EH (cell line): ENCODE measurements around the gene RBM28.
A peak's percentile ranks its signal among the peaks of the same experiment; 100 is the strongest.

Source experiments
- DNase-seq: peaks from one replicate; pipeline ENCODE4 v3.0.0-alpha.2; 2015; ENCODE audit warnings: low read depth

The RBM28 gene

DNA sequence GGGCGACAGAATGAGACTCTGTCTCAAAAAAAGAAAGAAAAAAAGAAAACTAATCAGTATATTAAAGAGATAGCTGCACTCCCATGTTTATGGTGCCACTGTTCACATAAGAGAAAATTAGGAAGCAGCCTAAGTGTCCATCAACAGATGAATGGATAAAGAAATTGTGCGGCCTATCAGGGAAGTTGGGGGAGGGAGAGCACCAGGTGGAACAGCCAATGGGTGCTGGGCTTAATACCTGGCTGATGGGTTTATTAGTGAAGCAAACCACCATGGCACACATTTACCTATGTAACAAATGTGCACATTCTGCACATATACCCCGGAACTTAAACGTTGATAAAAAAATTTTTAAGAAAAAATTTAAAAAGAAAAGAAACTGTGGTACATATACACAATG is 26.8 kb upstream of the RBM28 start:
- no peak for DNase-seq

- DNase-seq = no peak
Observed at GRCh38 chr7:128366986-128367385, 23.3 kb upstream of the RBM28 start.

- no peak for DNase-seq
Observed at GRCh38 chr7:128366300-128366699, 22.6 kb upstream of the RBM28 start.

GRCh38 chr7:128365432-128365831 is 21.7 kb upstream of the RBM28 start:
- DNase-seq = no peak

DNA sequence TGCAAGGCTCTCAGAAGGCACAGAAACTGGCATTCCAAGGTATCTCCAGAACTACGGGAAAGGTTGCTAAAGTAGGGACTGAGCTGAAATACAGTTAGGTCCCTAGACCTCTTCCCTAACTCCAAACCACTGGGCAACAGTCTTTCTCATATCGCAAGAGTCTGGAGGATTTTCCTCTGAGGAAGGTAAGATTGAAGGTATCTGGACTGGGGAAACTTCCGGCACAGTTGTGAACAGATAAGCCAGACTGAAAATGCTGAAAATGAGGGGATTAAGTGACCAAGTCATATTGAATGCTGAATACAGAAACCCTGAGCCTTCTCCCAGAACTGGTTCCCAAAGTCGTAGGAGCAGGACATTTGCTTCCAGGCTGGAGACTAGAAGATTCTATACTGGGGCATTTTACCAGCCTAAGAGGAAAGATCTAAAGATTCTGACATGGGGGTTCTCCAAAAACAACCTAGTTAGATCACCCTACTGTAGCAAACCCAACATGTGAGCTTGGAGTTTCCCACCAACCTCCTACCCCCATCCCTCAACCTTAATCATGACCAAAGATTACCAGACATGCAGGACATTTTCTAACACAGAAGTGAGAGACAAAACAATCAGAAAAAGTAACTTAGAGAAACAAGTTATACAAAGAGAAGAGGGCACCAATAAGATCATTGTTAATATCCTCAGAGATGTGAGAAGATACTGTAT is 20.6 kb upstream of the RBM28 start:
- no peak for DNase-seq

GRCh38 chr7:128363261-128363721 is 19.6 kb upstream of the RBM28 start:
- no peak for DNase-seq

DNA sequence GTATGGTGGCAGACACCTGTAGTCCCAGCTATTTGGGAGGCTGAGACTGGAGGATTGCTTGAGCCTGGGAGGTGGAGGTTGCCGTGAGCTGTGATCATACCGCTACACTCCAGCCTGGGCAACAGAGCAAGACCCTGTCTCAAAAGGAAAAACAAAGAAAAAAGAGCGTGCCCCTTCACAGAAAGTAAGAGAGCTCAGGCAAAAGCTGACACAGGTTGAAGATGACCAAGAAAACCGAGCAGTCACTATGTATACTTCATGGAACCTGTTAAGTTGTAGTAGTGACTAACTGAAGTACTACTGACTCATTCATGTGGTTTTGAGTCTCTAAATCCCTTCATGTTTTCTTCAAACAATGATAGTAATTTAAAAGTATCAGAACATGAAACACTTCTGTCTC is 19.0 kb upstream of the RBM28 start:
- peak; percentile 38 for DNase-seq

DNA sequence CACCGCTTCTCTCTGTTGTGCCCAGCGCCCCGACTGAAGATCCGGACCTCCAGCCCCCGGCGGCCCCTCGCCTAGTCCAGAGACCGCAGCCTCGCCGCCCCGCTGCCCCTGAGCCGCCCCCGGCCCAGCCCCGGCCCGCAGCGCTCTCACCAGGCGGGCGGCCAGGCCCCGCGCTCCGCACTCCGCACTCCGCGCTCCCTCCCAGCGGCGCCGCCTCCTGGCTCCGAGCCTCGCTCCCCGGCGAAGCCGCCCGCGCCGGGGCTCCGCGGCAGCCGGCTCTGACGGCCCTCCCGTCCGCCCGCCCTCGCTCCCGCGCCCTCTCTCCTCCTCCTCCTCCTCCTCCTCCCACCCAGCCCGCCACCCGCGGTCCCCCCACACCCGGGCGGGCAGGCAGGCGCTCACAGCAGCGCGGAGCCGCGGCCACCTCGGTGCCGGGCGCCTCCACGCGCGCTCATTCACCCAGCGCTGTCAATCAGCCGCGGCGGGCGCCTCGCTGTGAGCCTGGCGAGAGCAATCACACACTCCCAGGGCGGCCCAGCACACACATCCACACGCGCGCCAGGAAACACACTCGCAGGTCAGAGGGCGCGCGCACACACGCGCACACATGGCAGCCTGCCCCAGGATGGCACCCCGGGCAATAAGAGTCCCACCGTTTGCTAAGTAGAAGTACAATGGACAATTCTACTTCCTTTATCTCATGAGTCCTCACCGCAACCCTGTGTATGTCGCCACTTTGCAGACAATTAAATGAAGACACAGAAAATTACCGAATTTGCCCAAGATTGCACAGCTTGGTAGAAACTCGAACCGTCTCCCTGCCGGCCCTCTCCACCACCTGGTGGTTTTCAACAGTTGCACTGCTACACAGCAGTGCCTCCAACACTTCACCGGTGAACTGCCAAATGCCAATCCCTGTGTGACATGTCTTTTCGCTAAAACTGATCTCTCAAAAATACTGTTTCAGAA is 18.0 kb upstream of the RBM28 start, which contains the start of gene PRRT4:
PRRT4 (minus strand) TSS at position 280 of the 969 bp plus-strand sequence.
- DNase-seq = peak; percentile 28

DNA sequence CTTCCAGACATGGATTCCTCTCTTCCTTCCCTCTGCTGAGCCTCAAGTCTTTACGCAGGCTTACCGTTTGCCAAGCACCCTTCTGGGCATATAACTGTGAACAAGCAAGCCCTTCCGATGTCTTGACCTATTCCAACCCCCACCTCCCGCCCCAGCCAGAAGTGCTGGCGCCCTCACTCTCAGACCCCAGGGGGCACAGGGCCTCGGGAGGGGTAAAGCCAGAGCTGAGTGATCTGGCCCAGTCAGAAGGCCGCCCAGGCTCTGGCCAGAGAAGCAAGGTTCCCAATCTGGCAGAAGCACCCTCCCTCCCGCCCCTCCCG is 16.6 kb upstream of the RBM28 start:
- no peak for DNase-seq

GRCh38 chr7:128359939-128360338 is 16.2 kb upstream of the RBM28 start:
- no peak for DNase-seq

DNA sequence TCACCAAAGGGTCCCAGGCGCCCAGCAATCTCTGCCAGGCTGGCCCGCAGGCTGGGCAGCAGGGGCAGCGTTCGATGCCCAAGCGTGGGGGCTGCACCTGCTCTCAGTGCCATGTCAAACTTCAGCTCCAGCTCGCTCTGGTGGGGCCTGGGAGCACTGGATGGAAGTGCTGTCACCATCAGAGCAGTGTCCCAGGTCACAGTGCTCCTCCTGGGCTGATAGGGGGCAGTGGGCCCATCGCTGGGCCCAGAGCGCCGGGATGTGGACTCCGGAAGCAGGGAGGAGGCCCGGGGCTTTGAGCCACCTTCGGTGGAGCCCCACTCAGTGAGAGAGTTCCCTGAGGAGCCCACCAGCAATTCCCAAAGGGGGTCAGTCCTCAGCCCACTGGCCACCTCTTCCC is 15.6 kb upstream of the RBM28 start:
- no peak for DNase-seq

DNA sequence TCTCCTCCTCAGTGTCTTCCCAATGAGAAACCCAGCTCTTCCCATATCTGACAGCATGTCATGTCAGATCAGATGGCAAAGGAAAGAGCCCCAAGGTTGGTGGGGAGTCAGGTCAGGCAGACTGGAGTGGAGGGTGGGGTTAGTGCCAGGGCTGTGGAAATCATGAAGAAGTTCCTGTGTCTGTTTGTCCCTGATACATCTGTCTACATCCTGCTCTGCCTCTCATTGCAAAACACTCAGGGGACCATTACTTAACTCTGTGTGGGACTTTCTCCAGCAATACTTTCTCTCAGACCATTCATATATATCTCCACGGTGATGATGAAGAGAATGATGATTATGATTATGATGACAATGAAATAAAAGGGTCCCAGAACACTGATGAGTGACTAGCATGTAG is 14.5 kb upstream of the RBM28 start:
- no peak for DNase-seq

- no peak for DNase-seq
Observed at GRCh38 chr7:128357217-128357613, 13.5 kb upstream of the RBM28 start.

DNA sequence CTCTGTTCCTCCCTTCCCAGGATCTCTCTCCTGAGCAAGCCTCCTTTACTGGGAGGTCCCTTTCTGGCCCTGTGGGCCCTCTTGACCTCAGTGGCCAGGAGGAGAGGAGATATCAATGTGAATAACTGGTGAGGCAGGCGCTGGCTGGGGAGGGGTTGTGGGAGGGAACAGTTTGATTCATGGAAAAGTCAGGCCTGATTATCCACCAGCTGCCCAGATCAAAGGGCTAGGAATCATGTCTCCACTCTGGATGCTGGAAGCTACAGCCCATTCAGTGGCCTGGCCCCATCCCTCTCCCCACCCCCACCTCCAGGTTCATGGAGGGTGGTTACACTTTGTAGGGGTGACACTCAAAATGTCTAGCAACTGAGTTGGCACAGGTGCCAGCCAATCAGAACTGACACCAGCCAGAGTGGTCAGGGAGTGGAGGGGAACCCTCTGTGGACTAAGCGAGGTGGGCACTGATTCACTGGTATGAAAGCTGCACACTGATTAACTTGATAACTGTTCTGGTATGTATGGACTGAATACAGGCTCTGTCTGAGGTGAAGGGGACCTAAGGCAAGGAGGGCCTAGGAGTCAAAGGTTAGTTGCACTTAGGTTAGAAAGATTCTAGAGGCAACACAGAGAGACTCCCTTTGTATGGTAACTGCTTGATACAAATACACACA is 13.0 kb upstream of the RBM28 start:
- no peak for DNase-seq

- no peak for DNase-seq
Observed at GRCh38 chr7:128353610-128354009, 9.9 kb upstream of the RBM28 start.

DNA sequence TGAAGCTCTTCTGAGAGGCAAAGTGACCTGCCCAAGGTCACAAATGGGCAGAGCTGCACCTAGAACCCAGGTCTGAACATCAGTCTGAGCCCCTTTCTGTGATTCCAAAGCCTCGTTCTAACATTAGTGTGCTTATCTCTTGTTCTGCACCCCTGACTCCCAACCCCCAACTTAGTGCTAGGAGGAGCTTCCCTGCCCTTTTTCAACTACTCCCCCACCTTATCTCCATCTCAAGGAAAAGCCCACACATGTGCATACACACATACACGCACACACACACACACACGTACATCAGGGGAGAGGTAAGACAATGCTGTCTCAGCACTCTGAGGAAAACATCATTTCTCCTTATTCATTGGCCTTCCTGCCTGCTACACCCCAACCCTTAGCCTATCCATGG is 9.5 kb upstream of the RBM28 start:
- no peak for DNase-seq

DNA sequence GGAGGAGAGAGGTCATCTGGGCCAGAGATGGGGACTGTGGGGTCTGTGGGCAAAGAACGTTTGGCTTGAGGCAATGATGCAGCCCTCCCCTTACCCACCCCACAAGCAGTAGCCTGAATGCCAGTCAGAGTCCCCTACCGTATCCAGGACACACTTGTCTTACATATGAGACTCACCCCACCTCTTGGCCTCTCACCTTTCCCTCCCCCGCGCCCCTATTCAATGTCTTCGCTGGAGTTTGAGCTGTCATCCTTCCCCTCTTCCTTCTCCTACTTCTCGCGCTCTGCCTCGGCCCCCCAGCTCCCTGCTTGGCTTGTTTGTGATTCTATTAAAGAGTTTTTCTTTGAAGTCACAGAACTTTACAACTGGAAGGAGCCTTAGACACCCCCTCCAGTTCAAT is 8.9 kb upstream of the RBM28 start:
- DNase-seq = no peak

GRCh38 chr7:128352153-128352537 is 8.4 kb upstream of the RBM28 start:
- DNase-seq = peak; percentile 37

GRCh38 chr7:128351296-128352152 is 7.8 kb upstream of the RBM28 start:
- no peak for DNase-seq

GRCh38 chr7:128350708-128351295 is 7.1 kb upstream of the RBM28 start:
- DNase-seq = no peak

- no peak for DNase-seq
Observed at GRCh38 chr7:128349466-128349825, 5.7 kb upstream of the RBM28 start.
